D721Med (cell line): Measurements from ENCODE around the gene HEXIM1.
A peak's percentile ranks its signal among the peaks of the same experiment; 100 is the strongest.

ENCODE experiments used
- DNase-seq: peaks from one replicate; pipeline ENCODE4 v3.0.0; 2011; ENCODE audit warnings: low spot score; ENCODE audit not compliant: insufficient read length
- FAIRE-seq: peaks from 2 replicates; lab custom pipeline; 2011; peaks lifted over from hg19 to GRCh38; lab: Jason Lieb, UNC
- CTCF ChIP-seq: IDR thresholded peaks from 2 replicates; pipeline ENCODE4 v1.5.1; 2012; ENCODE audit warnings: mild to moderate bottlenecking, control low read depth; ENCODE audit not compliant: insufficient read depth; ENCODE audit errors: missing control alignments

Gene HEXIM1

GRCh38 chr17:45135978-45136791 is 12.1 kb upstream of the HEXIM1 start:
- FAIRE-seq = no peak
- TF ChIP-seq CTCF = no peak

GRCh38 chr17:45136846-45137560 is 11.3 kb upstream of the HEXIM1 start:
- FAIRE-seq = no peak
- no peak for TF ChIP-seq CTCF
- DNase-seq = no peak

More at GRCh38 chr17:45135978-45136791, 12.1 kb upstream of the HEXIM1 start:
- DNase-seq = no peak

- no peak for TF ChIP-seq CTCF
- FAIRE-seq = no peak
- no peak for DNase-seq
These were observed 10.5 kb upstream of the HEXIM1 start for GRCh38 chr17:45137561-45138305.

GRCh38 chr17:45138911-45139532 is 9.3 kb upstream of the HEXIM1 start:
- FAIRE-seq = no peak

GRCh38 chr17:45139533-45139920 is 8.7 kb upstream of the HEXIM1 start:
- DNase-seq (no peak), FAIRE-seq (no peak)
- TF ChIP-seq CTCF = no peak

More at GRCh38 chr17:45138911-45139532, 9.3 kb upstream of the HEXIM1 start:
- no peak for TF ChIP-seq CTCF
- DNase-seq = peak; percentile 69

- no peak for FAIRE-seq
- TF ChIP-seq CTCF = no peak
These were observed 5.1 kb upstream of the HEXIM1 start for GRCh38 chr17:45143094-45143670.

More at GRCh38 chr17:45143094-45143670, 5.1 kb upstream of the HEXIM1 start:
- no peak for DNase-seq
